GM12878 (cell line): ENCODE results near the gene SACM1L. TPM values are rescaled to one million over a fixed set of nuclear protein-coding genes. Genes with fewer than 3 reads are reported as not detected.

Source experiments
- ATAC-seq: fragments of 200-7000 bp; cut with Tn5 transposase; 3 replicates; pipeline ENCODE4 v1.9.1; 2020; ENCODE audit warnings: mild to moderate bottlenecking, moderate library complexity
- BruUV-seq: library from RNA; stranded (reverse); fragments of 400-500 nt; replicated peaks from 2 replicates; lab custom pipeline; 2021; lab: Mats Ljungman, UMichigan
- CTCF ChIA-PET: fragments of 300-600 bp; sonication (Branson Sonifier 250); formaldehyde crosslinking; extraction: SDS; loops from one replicate; lab custom pipeline; 2021; ENCODE audit warnings: inconsistent platforms; lab: Yijun Ruan, JAX
- POLR2A ChIA-PET: fragments of 350-600 bp; formaldehyde crosslinking; extraction: SDS; loops from one replicate; lab custom pipeline; 2021; ENCODE audit warnings: inconsistent platforms; lab: Charles Lee
- RAD21 ChIA-PET: fragments of 300-600 bp; sonication (Branson Sonifier 250); formaldehyde crosslinking; loops from one replicate; lab custom pipeline; 2023; ENCODE audit warnings: antibody characterized with exemption; ENCODE audit not compliant: unreplicated experiment; lab: Charles Lee
- SMC1A ChIA-PET: fragments of 300-600 bp; sonication (Branson Sonifier 250); formaldehyde crosslinking; loops from one replicate; lab custom pipeline; 2023; ENCODE audit not compliant: unreplicated experiment, uncharacterized antibody; lab: Charles Lee
- DNase-seq: peaks from one replicate; pipeline ENCODE4 v3.0.0-alpha.2; 2011; ENCODE audit warnings: low read depth, low spot score
- FAIRE-seq: peaks from 3 replicates; lab custom pipeline; 2011; peaks lifted over from hg19 to GRCh38; lab: Jason Lieb, UNC
- H2AFZ ChIP-seq: 2 replicates; pipeline ENCODE4 v1.6.0; 2011; ENCODE audit warnings: low read depth, low read length, control low read depth; ENCODE audit not compliant: control insufficient read depth
- H3K27ac ChIP-seq: 2 replicates; pipeline ENCODE4 v1.5.1; 2011; ENCODE audit warnings: control low read depth; ENCODE audit not compliant: control insufficient read depth, insufficient read depth
- H3K27me3 ChIP-seq, 2 experiments: replicated peaks in 1 of 2; 2 replicates each; pipeline versions ENCODE4 v1.6.0 to v1.6.1; 2011; ENCODE audit warnings: low read length in 1 of 2; ENCODE audit not compliant: control insufficient read depth in 2 of 2, insufficient read depth in 2 of 2
- H3K36me3 ChIP-seq, 2 experiments: 2 replicates each; pipeline ENCODE4 v1.5.1; 2011; ENCODE audit warnings: low read length in 1 of 2; ENCODE audit not compliant: control insufficient read depth in 2 of 2, insufficient read depth in 2 of 2
- H3K4me1 ChIP-seq: 2 replicates; pipeline ENCODE4 v1.6.1; 2011; ENCODE audit warnings: mild to moderate bottlenecking, low read length, moderate library complexity, mixed read lengths; ENCODE audit not compliant: control insufficient read depth, insufficient read depth
- H3K4me2 ChIP-seq: 2 replicates; pipeline ENCODE4 v1.6.0; 2011; ENCODE audit warnings: control low read depth; ENCODE audit not compliant: control insufficient read depth, insufficient read depth
- H3K4me3 ChIP-seq: fragments of 200-600 bp; sonication (generic); 2 replicates; pipeline ENCODE4 v1.5.1; 2016
- H3K79me2 ChIP-seq: 2 replicates; pipeline ENCODE4 v1.6.0; 2011; ENCODE audit warnings: low read length; ENCODE audit not compliant: control insufficient read depth, insufficient read depth
- H3K9ac ChIP-seq: 2 replicates; pipeline ENCODE4 v1.8.0; 2011; ENCODE audit warnings: low read length, control low read depth, mixed read lengths; ENCODE audit not compliant: control insufficient read depth, insufficient read depth
- H3K9me3 ChIP-seq: replicated peaks from 3 replicates; pipeline ENCODE4 v1.5.1; 2011; ENCODE audit warnings: mild to moderate bottlenecking, low read length; ENCODE audit not compliant: control insufficient read depth, insufficient read depth
- H4K20me1 ChIP-seq: 2 replicates; pipeline ENCODE4 v1.6.0; 2011; ENCODE audit not compliant: control insufficient read depth, insufficient read depth
- CBX5 ChIP-seq: sonication (generic); IDR thresholded peaks from 2 replicates; pipeline ENCODE4 v1.6.1; 2016; ENCODE audit warnings: low read depth, moderate library complexity, mild to moderate bottlenecking, inconsistent platforms
- ELK1 ChIP-seq: IDR thresholded peaks from 2 replicates; pipeline ENCODE4 v1.6.1; 2012; ENCODE audit warnings: low read depth, low read length, improper control_type of control experiment
- FOXK2 ChIP-seq: fragments of 450-650 bp; IDR thresholded peaks from 2 replicates; pipeline ENCODE4 v1.6.1; 2017; ENCODE audit warnings: mild to moderate bottlenecking, moderate library complexity
- JUNB ChIP-seq: IDR thresholded peaks from 2 replicates; pipeline ENCODE4 v1.6.1; 2016; ENCODE audit warnings: antibody characterized with exemption, mild to moderate bottlenecking
- MLLT1 ChIP-seq: fragments of 450-650 bp; IDR thresholded peaks from 2 replicates; pipeline ENCODE4 v1.6.1; 2016; ENCODE audit warnings: mild to moderate bottlenecking
- WGBS: methylation state at CpG from one replicate; pipeline ENCODE4 v1.1.6; 2016; ENCODE audit warnings: low lambda C conversion rate; ENCODE audit not compliant: insufficient replicate concordance, insufficient coverage; ENCODE audit errors: missing lambda C conversion rate; 5-methylcytosine and 5-hydroxymethylcytosine counted together
- in situ Hi-C: fragments of 300-500 bp; cut with MboI; formaldehyde crosslinking; loops from 9 replicates; pipeline ENCODE4 v1.14.3; 2018; ENCODE audit warnings: mixed read lengths
- intact Hi-C: fragments of 100-400 bp; cut with micrococcal nuclease; formaldehyde crosslinking; loops from one replicate; pipeline ENCODE4 v1.14.2; 2022; ENCODE audit not compliant: unreplicated experiment
- polyA plus RNA-seq, 11 experiments: library from polyadenylated mRNA; depleted of rRNA in 4 of 11; unstranded in 6 of 11; stranded (reverse) in 5 of 11; fragments of >200 nt; fragmentation: Nextera tagmentation in 4 of 11; fragmentation: Illumina TruSeq in 1 of 11; extraction: Ambion mirVana in 4 of 11; extraction: Trizol in 1 of 11; gene quantifications; 1 replicate in 1 of 11; 2 replicates in 10 of 11; pipeline versions ENCODE4 v1.2.1 to v1.2.3, GENCODE V29; 2011 to 2016; ENCODE audit warnings: inconsistent platforms in 2 of 11, missing spikeins in 2 of 11, low read depth in 1 of 11
- total RNA-seq, 4 experiments: library from RNA; depleted of rRNA in 3 of 4; stranded (reverse); fragments of >200 nt in 3 of 4; fragmentation: Illumina TruSeq in 1 of 4; extraction: Trizol in 1 of 4; gene quantifications; 2 replicates each; pipeline versions ENCODE4 v1.2.1 to v1.2.3, GENCODE V29; 2013 to 2021
- TF ChIP-seq, protein P1 (sequence below): fragments of 450-650 bp; formaldehyde crosslinking; IDR thresholded peaks from 2 replicates; pipeline ENCODE4 v1.4.0; 2022; ENCODE audit warnings: mild to moderate bottlenecking, moderate library complexity
- TF ChIP-seq, protein P2 (sequence below): fragments of 450-650 bp; IDR thresholded peaks from 2 replicates; pipeline ENCODE4 v1.6.1; 2017; ENCODE audit warnings: antibody characterized with exemption, mild to moderate bottlenecking, moderate library complexity

SACM1L gene
- total and polyA plus RNA-seq, 10 of the 15 experiments (the other 5 are each of a cell fraction or from before 2014, with no cell fraction given) = 16.5 to 48.3 (median 28.9) TPM

GRCh38 chr3:45776611-45777010, 87.4 kb downstream of the SACM1L start:
- no peaks in the 10 kb centered on the region for H3K9me3 ChIP-seq
- in situ Hi-C loops (no loop called here), intact Hi-C loops (no loop called here)
- RAD21 ChIA-PET = interaction anchor here (0.5 kb wide), 1 partner anchor 126 kb away, joined by 3 read pairs; no protein-coding TSS in a partner anchor
- H4K20me1 ChIP-seq = no peaks in the 10 kb centered on the region
- H3K79me2 ChIP-seq = no peaks in the 10 kb centered on the region
- H3K36me3 ChIP-seq = no peaks in the 10 kb centered on the region
- DNase-seq (no peak), FAIRE-seq (no peak), ATAC-seq (no peak)
- no TSS peak for BruUV-seq
- H3K27ac ChIP-seq = no peak overlapping the region
- H3K4me1 ChIP-seq = no peaks in the 10 kb centered on the region
- WGBS = 60% methylated on average over 8 of the region's 8 CpGs
- no peak overlapping the region for H3K9ac ChIP-seq
- H3K27me3 ChIP-seq = 0 out of 4 replicates have a peak, but pooled peaks cover 0 to 2% of the 10 kb centered on the region in 2 experiments
- TF ChIP-seq JUNB (no peak), FOXK2 (no peak), MLLT1 (no peak), ELK1 (no peak), CBX5 (no peak)
- TF ChIP-seq, protein P1, sequence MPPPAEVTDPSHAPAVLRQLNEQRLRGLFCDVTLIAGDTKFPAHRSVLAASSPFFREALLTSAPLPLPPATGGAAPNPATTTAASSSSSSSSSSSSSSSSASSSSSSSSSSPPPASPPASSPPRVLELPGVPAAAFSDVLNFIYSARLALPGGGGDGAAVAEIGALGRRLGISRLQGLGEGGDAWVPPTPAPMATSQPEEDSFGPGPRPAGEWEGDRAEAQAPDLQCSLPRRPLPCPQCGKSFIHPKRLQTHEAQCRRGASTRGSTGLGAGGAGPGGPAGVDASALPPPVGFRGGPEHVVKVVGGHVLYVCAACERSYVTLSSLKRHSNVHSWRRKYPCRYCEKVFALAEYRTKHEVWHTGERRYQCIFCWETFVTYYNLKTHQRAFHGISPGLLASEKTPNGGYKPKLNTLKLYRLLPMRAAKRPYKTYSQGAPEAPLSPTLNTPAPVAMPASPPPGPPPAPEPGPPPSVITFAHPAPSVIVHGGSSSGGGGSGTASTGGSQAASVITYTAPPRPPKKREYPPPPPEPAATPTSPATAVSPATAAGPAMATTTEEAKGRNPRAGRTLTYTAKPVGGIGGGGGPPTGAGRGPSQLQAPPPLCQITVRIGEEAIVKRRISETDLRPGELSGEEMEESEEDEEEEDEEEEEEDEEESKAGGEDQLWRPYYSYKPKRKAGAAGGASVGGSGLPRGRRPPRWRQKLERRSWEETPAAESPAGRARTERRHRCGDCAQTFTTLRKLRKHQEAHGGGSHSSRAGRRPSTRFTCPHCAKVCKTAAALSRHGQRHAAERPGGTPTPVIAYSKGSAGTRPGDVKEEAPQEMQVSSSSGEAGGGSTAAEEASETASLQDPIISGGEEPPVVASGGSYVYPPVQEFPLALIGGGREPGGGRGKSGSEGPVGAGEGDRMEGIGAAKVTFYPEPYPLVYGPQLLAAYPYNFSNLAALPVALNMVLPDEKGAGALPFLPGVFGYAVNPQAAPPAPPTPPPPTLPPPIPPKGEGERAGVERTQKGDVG = no peak
- TF ChIP-seq, protein P2, sequence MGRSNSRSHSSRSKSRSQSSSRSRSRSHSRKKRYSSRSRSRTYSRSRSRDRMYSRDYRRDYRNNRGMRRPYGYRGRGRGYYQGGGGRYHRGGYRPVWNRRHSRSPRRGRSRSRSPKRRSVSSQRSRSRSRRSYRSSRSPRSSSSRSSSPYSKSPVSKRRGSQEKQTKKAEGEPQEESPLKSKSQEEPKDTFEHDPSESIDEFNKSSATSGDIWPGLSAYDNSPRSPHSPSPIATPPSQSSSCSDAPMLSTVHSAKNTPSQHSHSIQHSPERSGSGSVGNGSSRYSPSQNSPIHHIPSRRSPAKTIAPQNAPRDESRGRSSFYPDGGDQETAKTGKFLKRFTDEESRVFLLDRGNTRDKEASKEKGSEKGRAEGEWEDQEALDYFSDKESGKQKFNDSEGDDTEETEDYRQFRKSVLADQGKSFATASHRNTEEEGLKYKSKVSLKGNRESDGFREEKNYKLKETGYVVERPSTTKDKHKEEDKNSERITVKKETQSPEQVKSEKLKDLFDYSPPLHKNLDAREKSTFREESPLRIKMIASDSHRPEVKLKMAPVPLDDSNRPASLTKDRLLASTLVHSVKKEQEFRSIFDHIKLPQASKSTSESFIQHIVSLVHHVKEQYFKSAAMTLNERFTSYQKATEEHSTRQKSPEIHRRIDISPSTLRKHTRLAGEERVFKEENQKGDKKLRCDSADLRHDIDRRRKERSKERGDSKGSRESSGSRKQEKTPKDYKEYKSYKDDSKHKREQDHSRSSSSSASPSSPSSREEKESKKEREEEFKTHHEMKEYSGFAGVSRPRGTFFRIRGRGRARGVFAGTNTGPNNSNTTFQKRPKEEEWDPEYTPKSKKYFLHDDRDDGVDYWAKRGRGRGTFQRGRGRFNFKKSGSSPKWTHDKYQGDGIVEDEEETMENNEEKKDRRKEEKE = no peak
- POLR2A ChIA-PET = no interaction called here
- CTCF ChIA-PET = interaction anchor here (0.8 to 1.9 kb wide), 3 partner anchors 14 to 301 kb away, joined by 3 to 6 read pairs (median 3); no protein-coding TSS in a partner anchor
- H3K4me2 ChIP-seq = no peak overlapping the region
- SMC1A ChIA-PET = no interaction called here
- H2AFZ ChIP-seq = no peak overlapping the region
- no peak overlapping the region for H3K4me3 ChIP-seq
